Muscle layer of duodenum (tissue), 2 donors: ENCODE measurements around the gene EXOSC9.
"Not testable (repeated sequence)": the region's sequence is repeated elsewhere in the genome, so short reads cannot be mapped to it uniquely, and the experiment has no call there.

Experiments used
- H3K27ac ChIP-seq: one replicate; pipeline ENCODE4 v1.7.0; 2013; ENCODE audit warnings: mild to moderate bottlenecking, low read length
- H3K27me3 ChIP-seq: one replicate; pipeline ENCODE4 v1.7.0; 2013; ENCODE audit warnings: low read depth, mild to moderate bottlenecking, control low read depth, low read length
- H3K36me3 ChIP-seq, 2 donors: one replicate each; pipeline ENCODE4 v1.7.0; 2013; ENCODE audit warnings: low read length in 2 of 2, control low read depth in 1 of 2, mild to moderate bottlenecking in 1 of 2; ENCODE audit not compliant: insufficient read depth in 2 of 2, control insufficient read depth in 1 of 2
- H3K4me1 ChIP-seq, 2 donors: one replicate each; pipeline ENCODE4 v1.7.0; 2013; ENCODE audit warnings: low read length in 2 of 2, mild to moderate bottlenecking in 2 of 2, control low read depth in 1 of 2, moderate library complexity in 1 of 2; ENCODE audit not compliant: insufficient read depth in 2 of 2, control insufficient read depth in 1 of 2
- H3K4me3 ChIP-seq, 2 donors: one replicate each; pipeline ENCODE4 v1.7.0; 2013; ENCODE audit warnings: low read length in 2 of 2, low read depth in 1 of 2, mild to moderate bottlenecking in 1 of 2
- H3K9me3 ChIP-seq, 2 donors: one replicate each; pipeline ENCODE4 v1.7.0; 2013; ENCODE audit warnings: low read length in 2 of 2, control low read depth in 1 of 2, mild to moderate bottlenecking in 1 of 2; ENCODE audit not compliant: control insufficient read depth in 1 of 2
- donor health status: healthy.

The EXOSC9 gene, protein sequence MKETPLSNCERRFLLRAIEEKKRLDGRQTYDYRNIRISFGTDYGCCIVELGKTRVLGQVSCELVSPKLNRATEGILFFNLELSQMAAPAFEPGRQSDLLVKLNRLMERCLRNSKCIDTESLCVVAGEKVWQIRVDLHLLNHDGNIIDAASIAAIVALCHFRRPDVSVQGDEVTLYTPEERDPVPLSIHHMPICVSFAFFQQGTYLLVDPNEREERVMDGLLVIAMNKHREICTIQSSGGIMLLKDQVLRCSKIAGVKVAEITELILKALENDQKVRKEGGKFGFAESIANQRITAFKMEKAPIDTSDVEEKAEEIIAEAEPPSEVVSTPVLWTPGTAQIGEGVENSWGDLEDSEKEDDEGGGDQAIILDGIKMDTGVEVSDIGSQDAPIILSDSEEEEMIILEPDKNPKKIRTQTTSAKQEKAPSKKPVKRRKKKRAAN

DNA sequence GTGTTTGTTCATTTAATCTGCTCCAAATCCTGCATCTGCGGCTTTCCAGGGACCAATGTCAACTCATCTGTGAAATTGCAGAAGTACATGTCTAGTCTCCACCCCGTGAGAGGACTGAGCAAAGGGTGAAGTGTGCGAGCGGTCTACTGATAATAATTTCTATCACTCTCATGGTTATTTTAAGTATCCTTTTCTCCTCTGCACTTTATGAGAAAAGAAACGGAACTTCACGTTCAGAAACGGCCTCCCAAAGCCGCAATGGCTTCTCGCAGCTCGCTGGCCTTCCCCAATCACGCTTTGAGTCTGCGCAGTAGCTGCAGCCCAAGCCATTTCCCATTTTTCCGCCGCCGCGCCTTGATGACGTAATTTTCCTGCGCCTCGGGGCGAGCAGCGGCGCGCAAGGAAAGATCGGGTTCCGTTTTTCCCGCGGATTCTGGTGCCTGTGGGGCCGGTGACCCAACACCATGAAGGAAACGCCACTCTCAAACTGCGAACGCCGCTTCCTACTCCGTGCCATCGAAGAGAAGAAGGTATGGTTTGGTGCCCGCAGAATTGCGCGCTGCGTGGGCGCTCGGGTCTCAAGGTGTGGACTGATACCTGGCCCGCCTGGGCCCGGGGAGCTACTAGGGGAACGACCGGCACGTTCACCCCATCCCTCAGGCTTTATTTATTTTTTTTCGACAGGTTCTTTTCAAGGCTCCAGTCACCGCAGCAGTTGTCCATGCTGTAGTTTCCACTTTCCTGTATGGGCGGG, at the start of gene EXOSC9:
EXOSC9 (plus strand) TSS at position 363 of the 754 bp plus-strand sequence; CDS start at position 465, 102 bp downstream.
- Histone ChIP-seq H3K4me1 (peaks cover 0 to 23% of the 10 kb centered on the region in 2 donors), H3K27me3 (no peaks in the 10 kb centered on the region), H3K9me3 (no peaks in the 10 kb centered on the region), H3K27ac (peak within 1 kb of the TSS; percentile 98), H3K36me3 (peaks cover 15 to 30% of the 10 kb centered on the region in 2 donors), H3K4me3 (peak within 1 kb of the TSS; percentile 93 to 97)

- H3K27me3 ChIP-seq, H3K4me3 ChIP-seq, H3K9me3 ChIP-seq, H3K36me3 ChIP-seq, H3K4me1 ChIP-seq, H3K27ac ChIP-seq: not testable (repeated sequence)
These were observed 49.0 kb upstream of the EXOSC9 start for GRCh38 chr4:121752142-121752541.

DNA sequence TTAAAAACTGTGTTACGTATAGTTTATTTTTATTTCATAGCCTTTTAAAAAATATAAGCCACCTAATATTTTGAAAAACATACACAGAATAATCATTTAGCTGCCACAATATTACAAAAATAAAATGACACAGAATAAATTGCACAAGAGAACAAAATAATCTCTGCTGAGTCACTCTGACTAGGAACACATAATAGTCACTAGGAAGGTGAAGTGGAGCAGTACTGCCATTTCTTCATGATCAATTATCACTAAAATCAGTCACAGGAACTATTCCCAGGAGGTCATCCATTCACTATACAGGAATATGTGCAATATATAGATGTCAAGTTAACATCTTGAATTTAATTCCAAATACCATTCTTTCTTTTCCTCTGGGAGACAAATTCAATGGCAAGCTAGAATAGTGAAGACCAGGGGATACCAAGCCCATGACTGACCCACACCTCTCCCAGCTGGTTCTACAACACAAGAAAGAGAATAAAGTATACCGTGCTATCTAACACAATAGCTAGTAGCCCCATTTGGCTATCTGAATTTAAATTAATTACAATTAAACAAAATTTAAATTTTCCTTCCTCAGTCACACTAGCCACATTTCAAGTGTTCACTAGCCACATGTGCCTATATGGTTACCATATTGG, 42.1 kb upstream of the EXOSC9 start:
- Histone ChIP-seq H3K27ac (no peak overlapping the region), H3K9me3 (no peaks in the 10 kb centered on the region), H3K4me3 (no peak overlapping the region), H3K27me3 (no peaks in the 10 kb centered on the region), H3K4me1 (no peaks in the 10 kb centered on the region), H3K36me3 (no peaks in the 10 kb centered on the region)

- peaks cover 5% of the 10 kb centered on the region for H3K27me3 ChIP-seq
- no peak overlapping the region for H3K27ac ChIP-seq
- H3K9me3 ChIP-seq = no peaks in the 10 kb centered on the region
- H3K36me3 ChIP-seq = no peaks in the 10 kb centered on the region
- no peak overlapping the region for H3K4me3 ChIP-seq
- peaks cover 0 to 10% of the 10 kb centered on the region in 2 donors for H3K4me1 ChIP-seq
These were observed 40.9 kb upstream of the EXOSC9 start for GRCh38 chr4:121760205-121760604.

GRCh38 chr4:121764303-121764701, 36.8 kb upstream of the EXOSC9 start:
- Histone ChIP-seq H3K9me3 (no peaks in the 10 kb centered on the region), H3K27me3 (peaks cover 8% of the 10 kb centered on the region), H3K4me3 (peak overlapping the region in 1 of 2 donors; percentile 53), H3K36me3 (no peaks in the 10 kb centered on the region), H3K27ac (no peak overlapping the region), H3K4me1 (peaks cover 0 to 11% of the 10 kb centered on the region in 2 donors)

DNA sequence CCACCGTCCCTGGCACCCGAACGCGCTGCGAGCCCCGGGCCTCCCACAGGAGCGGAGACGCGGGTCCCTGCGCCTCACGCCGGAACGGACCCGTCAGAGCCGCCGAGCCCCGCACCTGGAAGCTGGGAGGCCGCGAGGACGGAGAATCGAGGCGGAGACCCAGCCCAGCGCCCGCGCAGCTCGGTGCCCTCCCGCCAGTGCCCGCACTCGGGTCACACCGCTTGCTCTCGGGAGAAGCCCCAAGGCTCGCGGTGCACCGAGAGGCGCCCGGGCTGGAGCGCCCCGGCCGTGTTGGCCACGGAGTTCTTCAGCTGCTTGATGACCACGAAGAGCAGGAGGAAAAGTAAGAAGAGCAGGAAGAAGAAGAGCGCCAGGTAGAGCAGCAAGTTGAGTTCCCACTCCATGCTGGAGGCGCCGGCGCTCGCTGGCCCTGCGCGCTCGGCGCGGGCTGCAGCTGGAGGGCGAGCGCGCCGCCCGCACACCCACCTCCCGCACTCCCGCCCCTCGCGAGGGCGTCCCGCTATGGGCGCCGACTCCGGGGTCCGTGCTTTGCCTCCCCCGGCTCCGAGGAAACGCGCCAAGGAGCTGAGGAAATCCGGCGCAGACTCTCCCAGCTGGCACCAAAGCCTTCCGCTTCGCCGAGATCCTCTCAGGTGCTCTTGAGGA, 36.3 kb upstream of the EXOSC9 start, which contains the start of gene SMIM43:
SMIM43 (minus strand) TSS at position 463 of the 666 bp plus-strand sequence; CDS start at position 404, 59 bp downstream.
- peak within 1 kb of the TSS; percentile 30 to 53 for H3K4me3 ChIP-seq
- no peaks in the 10 kb centered on the region for H3K9me3 ChIP-seq
- peaks cover 8% of the 10 kb centered on the region for H3K27me3 ChIP-seq
- H3K27ac ChIP-seq = no peak within 1 kb of the TSS
- peaks cover 0 to 11% of the 10 kb centered on the region in 2 donors for H3K4me1 ChIP-seq
- H3K36me3 ChIP-seq = no peaks in the 10 kb centered on the region

GRCh38 chr4:121765368-121765705, 35.8 kb upstream of the EXOSC9 start:
- H3K4me1 ChIP-seq = peaks cover 0 to 11% of the 10 kb centered on the region in 2 donors
- H3K9me3 ChIP-seq = no peaks in the 10 kb centered on the region
- peaks cover 8% of the 10 kb centered on the region for H3K27me3 ChIP-seq
- H3K27ac ChIP-seq = no peak overlapping the region
- H3K36me3 ChIP-seq = no peaks in the 10 kb centered on the region
- H3K4me3 ChIP-seq = peak overlapping the region; percentile 30 to 53

DNA sequence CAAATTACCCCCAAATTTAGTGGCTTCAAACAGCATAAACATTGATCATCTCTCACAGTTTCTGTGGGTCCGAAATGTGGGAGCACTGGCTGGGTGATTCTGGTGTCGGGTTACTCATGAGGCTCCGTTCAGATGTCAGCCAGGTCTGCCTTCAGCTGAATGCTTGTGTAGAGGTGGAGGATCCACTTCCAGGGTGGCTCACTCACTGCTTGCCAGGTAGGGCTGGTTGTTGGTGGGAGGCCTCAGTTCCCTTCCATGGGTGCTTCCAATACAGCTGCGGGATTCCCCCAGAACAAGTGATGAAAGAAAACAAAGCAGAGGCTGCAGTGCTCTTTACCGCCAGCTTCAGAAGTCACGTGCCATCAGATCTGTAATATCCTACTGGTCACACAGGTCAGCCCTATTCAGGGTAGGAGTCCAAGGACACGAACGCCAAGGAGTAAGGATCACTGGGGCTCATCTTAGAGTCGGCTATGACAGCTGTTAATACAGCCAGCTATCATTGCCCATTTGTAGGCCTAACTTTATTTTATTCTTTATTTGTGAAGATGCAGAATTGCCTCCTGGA, 35.1 kb upstream of the EXOSC9 start:
- no peak overlapping the region for H3K4me3 ChIP-seq
- no peaks in the 10 kb centered on the region for H3K9me3 ChIP-seq
- H3K36me3 ChIP-seq = no peaks in the 10 kb centered on the region
- peaks cover 0 to 11% of the 10 kb centered on the region in 2 donors for H3K4me1 ChIP-seq
- no peak overlapping the region for H3K27ac ChIP-seq
- H3K27me3 ChIP-seq = peaks cover 8% of the 10 kb centered on the region

DNA sequence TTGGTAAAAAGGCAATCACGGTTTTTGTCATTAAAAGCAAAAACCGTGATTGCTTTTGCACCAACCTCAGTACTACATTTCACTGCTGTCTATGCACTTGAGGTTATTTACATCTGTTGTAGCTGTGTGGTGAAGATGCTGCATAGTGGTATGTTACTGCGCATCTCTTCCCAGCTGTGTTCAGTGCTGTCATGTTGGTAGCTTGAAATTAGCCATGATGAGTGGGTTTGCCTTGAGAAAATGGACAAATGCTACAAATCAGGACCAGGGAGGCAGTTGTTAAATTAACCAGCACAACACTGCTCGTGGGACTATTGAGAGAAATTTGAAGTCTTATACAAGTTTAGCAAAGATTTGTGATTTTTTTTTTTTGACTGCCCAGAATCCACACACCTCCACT, 34.0 kb upstream of the EXOSC9 start:
- no peaks in the 10 kb centered on the region for H3K9me3 ChIP-seq
- no peaks in the 10 kb centered on the region for H3K36me3 ChIP-seq
- no peak overlapping the region for H3K27ac ChIP-seq
- peaks cover 8% of the 10 kb centered on the region for H3K27me3 ChIP-seq
- peaks cover 0 to 11% of the 10 kb centered on the region in 2 donors for H3K4me1 ChIP-seq
- H3K4me3 ChIP-seq = no peak overlapping the region

- no peaks in the 10 kb centered on the region for H3K9me3 ChIP-seq
- H3K4me3 ChIP-seq = no peak overlapping the region
- peaks cover 0 to 10% of the 10 kb centered on the region in 2 donors for H3K4me1 ChIP-seq
- no peak overlapping the region for H3K27ac ChIP-seq
- peaks cover 8% of the 10 kb centered on the region for H3K27me3 ChIP-seq
- H3K36me3 ChIP-seq = no peaks in the 10 kb centered on the region
These were observed 31.8 kb upstream of the EXOSC9 start for GRCh38 chr4:121769341-121769740.
